HCT116 (cell line): ENCODE data around the gene CPN2. TPM values are rescaled to one million over a fixed set of nuclear protein-coding genes. Genes with fewer than 3 reads are reported as not detected.

Experiments used
- ATAC-seq: fragments of 200-7000 bp; cut with Tn5 transposase; 2 replicates; pipeline ENCODE4 v1.9.1; 2020; ENCODE audit warnings: mild to moderate bottlenecking, moderate library complexity
- BruUV-seq: library from RNA; stranded (reverse); fragments of 400-500 nt; replicated peaks from 2 replicates; lab custom pipeline; 2021; lab: Mats Ljungman, UMichigan
- CTCF ChIA-PET: fragments of 300-600 bp; sonication (Branson Sonifier 250); formaldehyde crosslinking; loops from one replicate; lab custom pipeline; 2021; ENCODE audit warnings: antibody characterized with exemption; lab: Charles Lee
- POLR2A ChIA-PET: fragments of 300-600, 350-600 bp; sonication (Branson Sonifier 250); formaldehyde crosslinking; loops from one replicate; lab custom pipeline; 2021; ENCODE audit warnings: antibody characterized with exemption; lab: Charles Lee
- RAD21 ChIA-PET, 2 experiments: fragments of 300-600 bp; sonication (Branson Sonifier 250); formaldehyde crosslinking; loops; one replicate each; lab custom pipeline; 2023; ENCODE audit warnings: low total read pairs in 2 of 2; ENCODE audit not compliant: uncharacterized antibody in 2 of 2, unreplicated experiment in 2 of 2, low non-redundant PET in 1 of 2; lab: Charles Lee
- DNase-seq: peaks from one replicate; pipeline ENCODE4 v3.0.0-alpha.2; 2010; ENCODE audit warnings: low read depth, low spot score
- H2AFZ ChIP-seq: fragments of 200-600 bp; shearing (Covaris generic), sonication (generic); 2 replicates; pipeline ENCODE4 v1.6.1; 2017; ENCODE audit warnings: low read depth, mixed run types, mixed read lengths, antibody characterized with exemption, low read length; ENCODE audit not compliant: poor library complexity, severe bottlenecking
- H3K27ac ChIP-seq: 2 replicates; pipeline ENCODE4 v1.5.1; 2012; ENCODE audit warnings: low read depth, low read length
- H3K27me3 ChIP-seq: fragments of 200-600 bp; sonication (generic); 2 replicates; pipeline ENCODE4 v1.6.1; 2016; ENCODE audit warnings: mixed run types, low read length, mixed read lengths; ENCODE audit not compliant: insufficient read depth
- H3K36me3 ChIP-seq, 2 experiments: fragments of 200-500 bp in 1 of 2; fragments of 200-600 bp in 1 of 2; sonication (Bioruptor generic) in 1 of 2; sonication (generic) in 1 of 2; 2 replicates each; pipeline versions ENCODE4 v1.5.1 to v1.6.1; 2014 to 2016; ENCODE audit warnings: low read length in 2 of 2, inconsistent platforms in 1 of 2, mixed read lengths in 1 of 2, mixed run types in 1 of 2; ENCODE audit not compliant: insufficient read depth in 2 of 2, control insufficient read depth in 1 of 2
- H3K4me1 ChIP-seq, 2 experiments: fragments of 200-600 bp in 1 of 2; sonication (generic) in 1 of 2; 2 replicates each; pipeline versions ENCODE4 v1.5.1 to v1.6.1; 2012 to 2017; ENCODE audit warnings: low read length in 2 of 2, inconsistent platforms in 1 of 2, mild to moderate bottlenecking in 1 of 2, mixed read lengths in 1 of 2, mixed run types in 1 of 2, moderate library complexity in 1 of 2; ENCODE audit not compliant: insufficient read depth in 2 of 2, control insufficient read depth in 1 of 2
- H3K4me2 ChIP-seq: fragments of 200-600 bp; sonication (generic); 2 replicates; pipeline ENCODE4 v1.6.1; 2017; ENCODE audit warnings: mixed run types, low read length, mixed read lengths
- H3K4me3 ChIP-seq, 2 experiments: fragments of 200-600 bp in 1 of 2; sonication (generic) in 1 of 2; replicated peaks in 1 of 2; 2 replicates each; pipeline ENCODE4 v1.5.1; 2011 to 2016; ENCODE audit warnings: low read length in 2 of 2, control low read depth in 1 of 2, low read depth in 1 of 2, mild to moderate bottlenecking in 1 of 2, mixed read lengths in 1 of 2, mixed run types in 1 of 2
- H3K79me2 ChIP-seq: fragments of 200-600 bp; sonication (generic); 2 replicates; pipeline ENCODE4 v1.6.1; 2017; ENCODE audit warnings: mild to moderate bottlenecking, mixed run types, low read length, moderate library complexity, mixed read lengths; ENCODE audit not compliant: insufficient read depth
- H3K9ac ChIP-seq: fragments of 200-600 bp; sonication (generic); 2 replicates; pipeline ENCODE4 v1.6.1; 2016; ENCODE audit warnings: low read length, mixed read lengths
- H3K9me2 ChIP-seq: fragments of 200-600 bp; sonication (generic), shearing (Covaris generic); 2 replicates; pipeline ENCODE4 v1.6.1; 2017; ENCODE audit warnings: mixed run types, mild to moderate bottlenecking, moderate library complexity; ENCODE audit not compliant: insufficient read depth
- H3K9me3 ChIP-seq, 2 experiments: fragments of 200-500 bp in 1 of 2; fragments of 200-600 bp in 1 of 2; sonication (Bioruptor generic) in 1 of 2; sonication (generic) in 1 of 2; 2 replicates each; pipeline ENCODE4 v1.6.1; 2014 to 2017; ENCODE audit warnings: low read length in 2 of 2, mixed read lengths in 2 of 2, inconsistent platforms in 1 of 2, low read depth in 1 of 2, mild to moderate bottlenecking in 1 of 2, mixed run types in 1 of 2, moderate library complexity in 1 of 2; ENCODE audit not compliant: control insufficient read depth in 1 of 2, insufficient read depth in 1 of 2
- H4K20me1 ChIP-seq: fragments of 200-600 bp; sonication (generic), shearing (Covaris generic); 2 replicates; pipeline ENCODE4 v1.6.1; 2017; ENCODE audit warnings: mixed run types, mild to moderate bottlenecking, moderate library complexity; ENCODE audit not compliant: insufficient read depth
- ATF3 ChIP-seq: IDR thresholded peaks from 2 replicates; pipeline ENCODE4 v1.6.1; 2012
- CBX3 ChIP-seq: IDR thresholded peaks from 2 replicates; pipeline ENCODE4 v1.6.1; 2012; ENCODE audit warnings: low read depth
- CEBPB ChIP-seq: IDR thresholded peaks from 2 replicates; pipeline ENCODE4 v1.6.1; 2012; ENCODE audit warnings: low read depth
- CTCF ChIP-seq, 3 experiments: fragments of 200-600 bp in 1 of 3; sonication (generic) in 1 of 3; IDR thresholded peaks in 2 of 3; conservative IDR thresholded peaks in 1 of 3; 2 replicates each; pipeline ENCODE4 v1.5.1; 2012 to 2017; ENCODE audit warnings: low read depth in 2 of 3, low read length in 2 of 3, antibody characterized with exemption in 1 of 3, borderline replicate concordance in 1 of 3, control low read depth in 1 of 3, mild to moderate bottlenecking in 1 of 3, mixed read lengths in 1 of 3, mixed run types in 1 of 3, moderate library complexity in 1 of 3; ENCODE audit not compliant: insufficient read depth in 1 of 3
- EZH2 ChIP-seq: fragments of 200-600 bp; sonication (generic); IDR thresholded peaks from 2 replicates; pipeline ENCODE4 v1.6.1; 2017; ENCODE audit warnings: antibody characterized with exemption, mixed run types
- EZH2phosphoT487 ChIP-seq: fragments of 200-600 bp; IDR thresholded peaks from 2 replicates; pipeline ENCODE4 v1.6.1; 2018; ENCODE audit warnings: antibody characterized with exemption, borderline replicate concordance
- FOSL1 ChIP-seq: IDR thresholded peaks from 2 replicates; pipeline ENCODE4 v1.6.1; 2012; ENCODE audit warnings: low read depth
- JUND ChIP-seq: IDR thresholded peaks from 2 replicates; pipeline ENCODE4 v1.6.1; 2012
- MAX ChIP-seq: IDR thresholded peaks from 2 replicates; pipeline ENCODE4 v1.6.1; 2012
- POLR2A ChIP-seq: IDR thresholded peaks from 2 replicates; pipeline ENCODE4 v1.7.0; 2011; ENCODE audit warnings: borderline replicate concordance; ENCODE audit not compliant: insufficient read depth, insufficient read length; ENCODE audit errors: extremely low read depth
- POLR2AphosphoS5 ChIP-seq: IDR thresholded peaks from 2 replicates; pipeline ENCODE4 v1.6.1; 2011; ENCODE audit warnings: mild to moderate bottlenecking, low read depth, low read length, moderate library complexity
- RAD21 ChIP-seq: IDR thresholded peaks from 2 replicates; pipeline ENCODE4 v1.6.1; 2012; ENCODE audit warnings: low read depth, mild to moderate bottlenecking
- REST ChIP-seq: IDR thresholded peaks from 2 replicates; pipeline ENCODE4 v1.6.1; 2012; ENCODE audit warnings: low read depth
- SP1 ChIP-seq: IDR thresholded peaks from 2 replicates; pipeline ENCODE4 v1.6.1; 2012; ENCODE audit warnings: low read depth
- SRF ChIP-seq: IDR thresholded peaks from 2 replicates; pipeline ENCODE4 v1.6.1; 2012; ENCODE audit warnings: low read depth
- TCF7L2 ChIP-seq: IDR thresholded peaks from 2 replicates; pipeline ENCODE4 v1.7.0; 2011; ENCODE audit warnings: borderline replicate concordance, inconsistent platforms; ENCODE audit not compliant: insufficient read depth, insufficient read length; ENCODE audit errors: extremely low read depth
- YY1 ChIP-seq: IDR thresholded peaks from 2 replicates; pipeline ENCODE4 v1.6.1; 2011; ENCODE audit warnings: low read length, low read depth, moderate library complexity, mild to moderate bottlenecking; ENCODE audit not compliant: insufficient replicate concordance; ENCODE audit errors: extremely low read depth
- ZBTB33 ChIP-seq: IDR thresholded peaks from 2 replicates; pipeline ENCODE4 v1.6.1; 2011; ENCODE audit warnings: mild to moderate bottlenecking, low read length, moderate library complexity; ENCODE audit not compliant: insufficient replicate concordance; ENCODE audit errors: extremely low read depth
- ZFX ChIP-seq: fragments of 450-650 bp; IDR thresholded peaks from 2 replicates; pipeline ENCODE4 v1.6.1; 2017
- ZNF274 ChIP-seq: fragments of 200-500 bp; sonication (Bioruptor generic); IDR thresholded peaks from 2 replicates; pipeline ENCODE4 v1.6.1; 2014; ENCODE audit warnings: mild to moderate bottlenecking, low read depth, low read length, inconsistent platforms
- intact Hi-C: fragments of 100-400 bp; cut with micrococcal nuclease; formaldehyde crosslinking; loops from 2 replicates; pipeline ENCODE4 v1.10.0; 2022
- total RNA-seq: library from RNA; stranded (reverse); gene quantifications from one replicate; pipeline ENCODE4 v1.2.1, GENCODE V29; 2021; ENCODE audit not compliant: unreplicated experiment

The CPN2 gene
- total RNA-seq, 1 experiment from 2014 or later, result not detected

GRCh38 chr3:194360568-194360967 is 9.4 kb upstream of the CPN2 start:
- Histone ChIP-seq H3K79me2 (no peaks in the 10 kb centered on the region), H3K4me2 (no peak overlapping the region), H3K9ac (no peak overlapping the region)
- no peak for DNase-seq
- no TSS peak for BruUV-seq
- TF ChIP-seq SP1, result no peak
- no peak for TF ChIP-seq ZNF274
- TF ChIP-seq YY1, result no peak
- no peak for TF ChIP-seq MAX
- TF ChIP-seq REST, result no peak
- no peak for TF ChIP-seq EZH2
- TF ChIP-seq CBX3, result no peak
- TF ChIP-seq ATF3, result no peak
- no peak for TF ChIP-seq POLR2AphosphoS5
- TF ChIP-seq TCF7L2, result no peak
- no peak for TF ChIP-seq CTCF (IDR thresholded peaks at IDR 0.05 in 2 of 3, conservative IDR thresholded peaks at IDR 0.05 in 1 of 3; ENCODE audit: borderline replicate concordance in 1 of 3, insufficient read depth in 1 of 3, low read depth in 2 of 3, low read length in 2 of 3)
- no peak for TF ChIP-seq SRF
- TF ChIP-seq ZFX, result no peak
- TF ChIP-seq CEBPB, result no peak
- TF ChIP-seq ZBTB33, result no peak
- no peak for TF ChIP-seq EZH2phosphoT487
- no peak for TF ChIP-seq POLR2A
- TF ChIP-seq JUND, result no peak
- TF ChIP-seq RAD21, result no peak
- TF ChIP-seq FOSL1, result no peak
- TF ChIP-seq, all 23 proteins: peak for 0
- no peak overlapping the region for H3K27ac ChIP-seq
- no peaks in the 10 kb centered on the region for H3K36me3 ChIP-seq
- ATAC-seq, result no peak
- H2AFZ ChIP-seq, result no peak overlapping the region
- ChIA-PET POLR2A (no interaction called here), CTCF (interaction anchor here (0.9 to 1.4 kb wide), 3 partner anchors 16 to 18 kb away, joined by 3 to 5 read pairs (median 3); no protein-coding TSS in a partner anchor), RAD21 (no interaction called here)
- H4K20me1 ChIP-seq, result no peaks in the 10 kb centered on the region
- no peaks in the 10 kb centered on the region for H3K9me2 ChIP-seq
- no peaks in the 10 kb centered on the region for H3K4me1 ChIP-seq
- no peak overlapping the region for H3K4me3 ChIP-seq
- no peaks in the 10 kb centered on the region for H3K9me3 ChIP-seq
- intact Hi-C loops, result no loop called here
- peaks cover 5% of the 10 kb centered on the region; the same call in 1 of the 2 replicates for H3K27me3 ChIP-seq
